HT1080 (cell line): ENCODE results near the gene ZNF396. TPM values are rescaled to one million over a fixed set of nuclear protein-coding genes. Genes with fewer than 3 reads are reported as not detected.

Experiments used
- DNase-seq: peaks from one replicate; pipeline ENCODE4 v3.0.0-alpha.2; 2015; ENCODE audit warnings: low read depth
- total RNA-seq: library from RNA; depleted of rRNA; stranded (reverse); fragments of >200 nt; shearing (Covaris generic); gene quantifications from 2 replicates; pipeline ENCODE4 v1.2.3, GENCODE V29; 2014

Gene ZNF396
- total RNA-seq, 1 experiment from 2014 or later: not detected

DNA sequence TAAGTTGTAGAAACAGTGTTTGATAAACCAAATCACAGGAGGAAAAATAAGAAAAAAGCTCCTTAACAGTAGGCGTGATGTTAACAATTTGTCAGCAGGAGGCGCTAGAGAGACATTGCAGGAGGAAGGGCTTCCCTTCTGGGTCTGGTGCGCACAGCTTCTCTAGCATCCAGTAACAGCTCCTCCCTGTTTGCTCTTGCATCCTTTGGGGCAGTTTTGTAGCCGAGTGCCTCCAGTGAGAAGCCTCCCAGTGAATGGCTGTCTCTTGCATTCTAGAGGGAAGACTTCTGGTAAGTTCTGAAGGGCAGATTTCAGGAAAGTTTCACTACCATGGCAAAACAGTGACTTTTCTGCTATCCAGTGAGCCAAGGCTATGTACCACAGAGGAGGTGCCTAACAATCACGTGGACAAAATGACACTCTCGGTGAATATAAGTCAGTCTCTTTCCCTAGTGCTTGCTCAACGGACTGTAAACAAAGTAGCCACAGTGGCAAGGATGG is 9.5 kb upstream of the ZNF396 start:
- peak; percentile 56 for DNase-seq

DNA sequence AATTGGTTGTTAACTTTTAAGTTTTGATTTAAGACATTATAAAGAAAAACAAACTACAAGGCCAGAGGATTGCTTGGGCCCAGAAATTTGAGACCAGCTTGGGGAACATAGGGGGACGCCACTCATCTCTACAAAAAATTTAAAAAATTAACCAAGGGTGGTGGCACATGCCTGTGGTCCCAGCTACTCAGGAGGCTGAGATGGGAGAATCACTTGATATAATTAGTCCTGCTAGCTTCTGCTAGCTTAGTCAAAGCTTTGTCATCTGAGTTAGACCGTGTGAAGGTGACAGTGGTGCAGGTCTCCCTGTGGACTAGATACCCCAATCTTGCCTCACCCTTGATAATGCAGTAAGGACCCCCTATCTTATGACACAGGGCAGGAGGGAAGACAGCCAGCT is 6.0 kb upstream of the ZNF396 start:
- DNase-seq: no peak

GRCh38 chr18:35379421-35379820 is 2.3 kb upstream of the ZNF396 start:
- DNase-seq: no peak

DNA sequence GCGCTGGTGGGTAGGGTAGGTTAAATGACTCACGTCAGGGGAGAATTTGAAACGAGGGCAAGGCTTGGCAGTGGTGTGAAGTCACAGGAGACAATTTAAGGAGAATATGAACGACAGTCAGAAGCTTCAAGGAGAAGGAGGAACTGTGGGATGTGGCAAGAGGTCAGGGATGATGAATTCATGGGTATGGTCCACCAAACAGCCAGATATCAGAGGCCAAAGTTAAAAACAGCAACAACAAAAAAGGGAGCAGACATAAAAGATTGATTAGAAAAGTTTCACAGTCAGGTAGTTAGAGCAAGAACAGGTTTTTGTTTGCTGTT is 1.4 kb upstream of the ZNF396 start:
- no peak for DNase-seq

DNA sequence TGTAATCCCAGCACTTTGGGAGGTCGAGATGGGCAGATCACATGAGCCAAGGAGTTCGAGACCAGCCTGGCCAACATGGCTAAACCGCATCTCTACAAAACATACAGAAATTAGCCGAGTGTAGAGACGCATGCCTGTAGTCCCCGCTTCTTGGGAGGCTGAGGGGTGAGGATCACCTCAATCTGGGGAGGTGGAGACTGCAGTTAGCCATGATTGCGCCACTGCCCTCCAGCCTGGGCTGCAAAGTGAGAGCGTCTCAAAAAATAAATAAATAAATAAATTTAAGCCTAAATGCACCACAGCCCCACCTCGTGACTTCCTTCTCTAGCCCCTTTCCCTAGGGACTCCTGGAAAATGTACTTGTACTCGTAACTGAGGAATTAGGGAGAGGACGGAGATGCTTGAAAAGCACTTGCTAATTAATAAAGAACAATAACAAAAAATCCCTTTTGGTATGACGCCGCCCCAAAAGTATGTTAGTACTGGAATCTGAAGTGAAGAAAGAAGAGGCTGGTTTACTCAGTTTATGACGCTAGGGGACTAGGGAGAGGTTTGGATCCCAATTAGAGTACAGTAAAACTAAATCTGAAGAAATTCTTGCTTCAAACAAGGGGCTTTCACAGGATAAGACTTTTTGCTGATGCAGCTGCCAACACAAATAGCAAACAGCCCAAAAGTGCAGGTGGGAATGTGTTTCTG is 887 bp upstream of the ZNF396 start:
- DNase-seq: no peak

GRCh38 chr18:35376393-35376741 is 770 bp downstream of the ZNF396 start:
- no peak for DNase-seq

DNA sequence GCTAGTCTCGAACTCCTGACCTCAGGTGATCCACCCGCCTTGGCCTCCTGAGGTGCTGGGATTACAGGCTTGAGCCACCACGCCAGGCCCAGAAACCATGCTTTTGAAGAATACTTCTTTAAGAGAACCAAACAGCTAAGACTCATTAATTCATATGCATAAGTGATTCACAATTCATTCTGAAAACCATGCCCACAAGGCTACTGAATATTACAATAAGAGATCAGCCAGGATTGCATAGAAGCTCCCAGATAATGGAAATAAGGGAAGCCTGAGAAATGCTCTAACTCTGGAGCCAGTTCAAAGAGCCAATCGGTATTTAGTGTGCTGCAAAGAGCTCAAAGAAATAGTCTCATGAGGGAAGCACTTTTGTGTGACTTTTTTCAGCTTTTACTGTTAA is 2.4 kb downstream of the ZNF396 start:
- DNase-seq: no peak

- no peak for DNase-seq
Measured at GRCh38 chr18:35371412-35372195, 5.5 kb downstream of the ZNF396 start.

- DNase-seq: no peak
Measured at GRCh38 chr18:35369126-35369525, 8.0 kb downstream of the ZNF396 start.

GRCh38 chr18:35368595-35368994 is 8.5 kb downstream of the ZNF396 start:
- DNase-seq: no peak

DNA sequence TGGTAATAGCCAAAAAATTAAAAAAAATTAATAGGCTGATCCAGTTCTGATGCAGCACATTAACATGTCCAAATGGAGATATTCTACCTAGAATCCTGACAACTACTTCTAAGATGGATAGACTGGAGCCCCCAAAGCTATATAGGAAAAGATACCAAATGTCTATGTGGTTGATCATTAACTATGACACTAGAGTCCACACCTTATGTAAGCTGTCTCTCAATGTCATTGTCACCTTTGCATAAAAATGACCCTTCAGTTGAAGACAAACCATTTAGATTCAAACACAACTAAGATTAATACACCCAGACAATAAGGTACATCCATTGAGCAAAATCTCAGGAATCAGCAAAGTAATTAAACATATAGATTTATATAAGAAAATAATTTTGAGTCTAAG is 14.6 kb downstream of the ZNF396 start:
- no peak for DNase-seq

- no peak for DNase-seq
Measured at GRCh38 chr18:35361570-35362321, 15.4 kb downstream of the ZNF396 start.

DNA sequence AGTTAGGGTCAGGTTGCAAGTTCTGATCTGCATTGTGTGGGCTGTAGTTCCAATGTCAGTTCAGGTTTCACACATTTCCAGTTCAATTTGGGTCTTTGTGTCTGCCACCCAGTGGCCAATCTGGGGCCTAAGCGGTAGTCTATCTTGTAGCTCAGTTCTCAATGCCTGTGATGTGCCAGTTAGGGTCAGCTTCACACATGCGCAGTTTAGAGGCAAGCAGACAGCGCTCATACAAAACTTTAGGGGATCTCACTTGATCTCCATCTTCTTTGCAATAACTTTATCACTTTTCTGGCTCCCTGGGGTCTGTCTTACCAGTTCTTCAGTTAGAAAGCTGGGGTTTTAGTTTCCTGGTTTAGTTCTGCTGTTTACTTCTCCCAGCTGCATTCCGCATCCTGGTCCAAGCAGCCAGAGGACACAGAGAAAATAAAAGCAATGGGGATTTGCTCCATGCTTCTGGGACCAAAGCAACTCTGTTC is 22.0 kb downstream of the ZNF396 start:
- peak; percentile 67 for DNase-seq

DNA sequence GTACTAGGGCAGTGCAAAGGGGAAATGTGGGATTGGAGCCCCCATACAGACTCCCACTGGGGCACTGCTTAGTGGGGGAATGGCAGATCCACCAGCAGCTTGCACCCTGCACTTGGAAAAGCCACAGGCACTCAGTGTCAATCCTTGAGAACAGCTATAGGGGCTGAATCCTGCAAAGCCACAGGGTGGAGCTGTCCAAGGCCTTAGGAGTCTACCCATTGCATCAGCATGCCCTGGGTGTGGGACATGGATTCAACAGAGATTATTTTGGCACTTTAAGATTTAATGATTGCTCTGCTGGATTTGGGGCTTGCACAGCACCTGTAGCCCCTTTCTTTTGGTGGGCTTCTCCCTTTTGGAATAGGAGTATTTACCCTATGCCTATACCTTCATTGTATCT is 24.4 kb downstream of the ZNF396 start:
- DNase-seq: no peak

GRCh38 chr18:35352283-35352682 is 24.9 kb downstream of the ZNF396 start:
- DNase-seq: no peak

- no peak for DNase-seq
Measured at GRCh38 chr18:35348001-35348400, 29.1 kb downstream of the ZNF396 start.

- no peak for DNase-seq
Measured at GRCh38 chr18:35345950-35346349, 31.2 kb downstream of the ZNF396 start.

DNA sequence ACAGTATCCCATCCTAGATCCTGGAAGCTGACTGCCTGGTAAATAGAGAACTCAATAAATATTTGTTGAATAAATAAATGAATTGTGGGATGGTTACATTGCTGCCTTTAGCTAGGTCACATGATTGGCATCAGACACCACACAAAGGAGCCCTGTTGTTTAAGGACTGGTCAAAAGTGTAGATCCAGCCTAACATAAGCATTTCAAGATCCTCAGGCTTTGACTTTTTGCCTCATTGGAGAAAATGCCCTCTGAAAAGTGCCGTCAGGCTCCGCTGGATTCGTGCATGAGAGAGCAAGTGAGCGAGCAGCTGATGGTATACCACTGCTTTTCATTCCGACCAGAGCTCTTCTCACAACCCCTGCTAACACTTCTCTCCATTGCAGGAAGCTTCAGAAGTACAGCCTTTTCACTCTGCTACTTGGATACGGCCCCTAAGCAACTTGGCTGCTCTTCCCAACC is 31.6 kb downstream of the ZNF396 start:
- no peak for DNase-seq

DNA sequence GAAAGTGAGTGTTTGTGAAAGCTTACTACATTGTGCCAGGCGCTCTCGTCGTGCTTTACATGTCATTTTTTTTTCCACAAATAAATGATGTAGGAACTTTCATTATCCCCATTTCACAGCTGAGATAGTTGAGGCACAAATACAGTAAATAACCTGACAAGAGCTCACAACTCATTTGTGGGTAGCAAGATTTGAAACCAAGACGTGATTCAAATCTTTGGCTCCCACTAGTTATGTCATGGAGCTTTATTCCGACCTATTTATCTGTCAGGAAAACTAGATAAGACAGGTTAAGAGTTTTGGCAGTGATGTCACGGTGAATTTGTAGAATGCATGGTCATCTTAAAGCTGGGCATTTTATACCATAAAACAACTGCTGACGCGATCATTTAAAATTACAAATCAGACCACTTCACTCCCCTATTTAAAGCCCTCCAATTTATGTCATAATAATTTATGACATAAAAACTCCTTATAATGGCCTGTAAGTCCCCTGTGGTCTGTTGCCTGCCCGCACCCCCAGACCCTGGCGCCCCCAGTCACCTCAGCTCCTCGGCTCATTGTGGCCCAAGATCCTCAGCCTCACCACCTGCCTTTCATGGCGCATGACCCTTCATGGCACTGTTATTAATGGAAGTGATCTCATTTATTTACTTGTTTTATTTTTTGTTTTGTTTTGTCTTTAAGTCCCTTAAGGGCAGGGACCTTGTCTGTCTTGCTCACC is 32.2 kb downstream of the ZNF396 start:
- no peak for DNase-seq

- peak; percentile 89 for DNase-seq
Measured at GRCh38 chr18:35343936-35344735, 33.0 kb downstream of the ZNF396 start, which contains the start of gene ZNF24. Gene ZNF24, minus strand, starts transcription at chr18:35344420. Its CDS starts 3,770 bp downstream, at chr18:35340650.
